Vagina (tissue), 2 donors: ENCODE data around the gene AZU1. TPM values are rescaled to one million over a fixed set of nuclear protein-coding genes. Genes with fewer than 3 reads are reported as not detected.

Experiments
- DNase-seq, 2 donors: peaks; one replicate each; pipeline ENCODE4 v3.0.0-alpha.2; 2017; ENCODE audit errors: extremely low spot score in 2 of 2
- H3K27ac ChIP-seq: fragments of 200-600 bp; sonication (generic); one replicate; pipeline ENCODE4 v1.5.1; 2019
- H3K27me3 ChIP-seq: fragments of 200-600 bp; sonication (generic); one replicate; pipeline ENCODE4 v1.5.1; 2019
- H3K36me3 ChIP-seq, 2 donors: fragments of 200-600 bp; sonication (generic); one replicate each; pipeline ENCODE4 v1.5.1; 2017 to 2019
- H3K4me1 ChIP-seq: fragments of 200-600 bp; sonication (generic); one replicate; pipeline ENCODE4 v1.5.1; 2019
- H3K4me3 ChIP-seq, 2 donors: fragments of 200-600 bp; sonication (generic); 1 replicate in 1 of 2; 2 replicates in 1 of 2; pipeline ENCODE4 v1.5.1; 2016 to 2019
- H3K9me3 ChIP-seq: fragments of 200-600 bp; sonication (generic); one replicate; pipeline ENCODE4 v1.5.1; 2019
- POLR2A ChIP-seq, 2 donors: fragments of 450-650 bp; IDR thresholded peaks; one replicate each; pipeline ENCODE4 v1.6.1; 2017; ENCODE audit warnings: antibody characterized with exemption in 2 of 2, mild to moderate bottlenecking in 2 of 2, moderate library complexity in 2 of 2
- POLR2AphosphoS5 ChIP-seq, 2 donors: sonication (generic); formaldehyde crosslinking; IDR thresholded peaks; one replicate each; pipeline ENCODE4 v1.9.0; 2017; ENCODE audit warnings: antibody characterized with exemption in 2 of 2, mild to moderate bottlenecking in 2 of 2, low read depth in 1 of 2; ENCODE audit not compliant: insufficient read depth in 1 of 2
- intact Hi-C: fragments of 100-400 bp; cut with DNase I; formaldehyde crosslinking; loops from one replicate; pipeline ENCODE4 v1.15.1; 2023
- total RNA-seq: library from RNA; depleted of rRNA; stranded (reverse); fragments of >200 nt; gene quantifications from one replicate; pipeline ENCODE4 v1.2.3, GENCODE V29; 2016
- TF ChIP-seq, protein P1 (sequence below), 3 experiments: fragments of 450-650 bp in 2 of 3; fragments of 200-600 bp in 1 of 3; sonication (generic) in 1 of 3; IDR thresholded peaks; one replicate each; pipeline ENCODE4 v1.5.1; 2017 to 2019; ENCODE audit warnings: antibody characterized with exemption in 3 of 3, mild to moderate bottlenecking in 2 of 3, moderate library complexity in 2 of 3

Gene AZU1
- total RNA-seq, 1 donor from 2014 or later: not detected

DNA sequence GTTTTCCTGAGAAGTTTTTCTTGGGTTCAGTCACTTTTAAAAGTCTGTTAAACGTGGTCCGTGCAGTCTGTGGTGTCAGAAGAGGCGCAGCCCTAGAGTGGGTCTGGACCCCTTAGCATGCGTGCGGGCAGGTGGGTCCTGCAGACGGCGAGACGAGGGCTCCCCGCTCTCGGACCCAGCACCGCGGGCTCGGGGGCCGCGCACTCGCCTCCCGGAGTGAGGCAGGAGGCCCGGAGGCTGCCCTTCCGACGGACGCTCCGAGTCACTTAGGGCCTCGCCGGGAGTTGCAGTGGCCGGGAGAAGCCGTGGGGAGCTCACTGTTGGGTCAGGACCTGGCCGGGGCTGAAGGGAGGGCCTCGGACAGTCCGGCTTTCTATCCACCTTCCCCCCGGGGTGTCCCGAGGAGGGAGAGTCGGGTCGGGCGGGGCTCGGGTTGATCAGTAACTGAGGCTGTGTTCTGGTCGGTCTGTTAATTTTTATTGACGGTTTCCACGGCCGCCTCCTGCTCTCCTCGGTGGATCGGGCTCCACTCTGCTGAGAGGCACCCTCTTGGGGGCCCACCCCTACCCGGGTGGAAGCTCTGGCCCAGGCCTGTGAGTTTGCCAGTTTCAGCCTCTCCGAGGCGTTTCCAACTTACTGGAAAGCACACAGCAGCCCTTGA lies 29.1 kb upstream of the AZU1 start:
- Histone ChIP-seq H3K4me3 (peak overlapping the region; percentile 85 to 94), H3K27me3 (no peaks in the 10 kb centered on the region), H3K4me1 (peaks cover 65% of the 10 kb centered on the region), H3K27ac (peak overlapping the region; percentile 97), H3K9me3 (no peaks in the 10 kb centered on the region), H3K36me3 (peaks cover 0 to 6% of the 10 kb centered on the region in 2 donors)
- no peak for DNase-seq
- TF ChIP-seq POLR2A (IDR thresholded peaks at IDR 0.05) (no peak), POLR2AphosphoS5 (IDR thresholded peaks at IDR 0.05; ENCODE audit: insufficient read depth in 1 of 2, low read depth in 1 of 2) (no peak)
- TF ChIP-seq, protein P1, sequence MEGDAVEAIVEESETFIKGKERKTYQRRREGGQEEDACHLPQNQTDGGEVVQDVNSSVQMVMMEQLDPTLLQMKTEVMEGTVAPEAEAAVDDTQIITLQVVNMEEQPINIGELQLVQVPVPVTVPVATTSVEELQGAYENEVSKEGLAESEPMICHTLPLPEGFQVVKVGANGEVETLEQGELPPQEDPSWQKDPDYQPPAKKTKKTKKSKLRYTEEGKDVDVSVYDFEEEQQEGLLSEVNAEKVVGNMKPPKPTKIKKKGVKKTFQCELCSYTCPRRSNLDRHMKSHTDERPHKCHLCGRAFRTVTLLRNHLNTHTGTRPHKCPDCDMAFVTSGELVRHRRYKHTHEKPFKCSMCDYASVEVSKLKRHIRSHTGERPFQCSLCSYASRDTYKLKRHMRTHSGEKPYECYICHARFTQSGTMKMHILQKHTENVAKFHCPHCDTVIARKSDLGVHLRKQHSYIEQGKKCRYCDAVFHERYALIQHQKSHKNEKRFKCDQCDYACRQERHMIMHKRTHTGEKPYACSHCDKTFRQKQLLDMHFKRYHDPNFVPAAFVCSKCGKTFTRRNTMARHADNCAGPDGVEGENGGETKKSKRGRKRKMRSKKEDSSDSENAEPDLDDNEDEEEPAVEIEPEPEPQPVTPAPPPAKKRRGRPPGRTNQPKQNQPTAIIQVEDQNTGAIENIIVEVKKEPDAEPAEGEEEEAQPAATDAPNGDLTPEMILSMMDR (IDR thresholded peaks at IDR 0.05): no peak
- intact Hi-C loops: no loop called here

DNA sequence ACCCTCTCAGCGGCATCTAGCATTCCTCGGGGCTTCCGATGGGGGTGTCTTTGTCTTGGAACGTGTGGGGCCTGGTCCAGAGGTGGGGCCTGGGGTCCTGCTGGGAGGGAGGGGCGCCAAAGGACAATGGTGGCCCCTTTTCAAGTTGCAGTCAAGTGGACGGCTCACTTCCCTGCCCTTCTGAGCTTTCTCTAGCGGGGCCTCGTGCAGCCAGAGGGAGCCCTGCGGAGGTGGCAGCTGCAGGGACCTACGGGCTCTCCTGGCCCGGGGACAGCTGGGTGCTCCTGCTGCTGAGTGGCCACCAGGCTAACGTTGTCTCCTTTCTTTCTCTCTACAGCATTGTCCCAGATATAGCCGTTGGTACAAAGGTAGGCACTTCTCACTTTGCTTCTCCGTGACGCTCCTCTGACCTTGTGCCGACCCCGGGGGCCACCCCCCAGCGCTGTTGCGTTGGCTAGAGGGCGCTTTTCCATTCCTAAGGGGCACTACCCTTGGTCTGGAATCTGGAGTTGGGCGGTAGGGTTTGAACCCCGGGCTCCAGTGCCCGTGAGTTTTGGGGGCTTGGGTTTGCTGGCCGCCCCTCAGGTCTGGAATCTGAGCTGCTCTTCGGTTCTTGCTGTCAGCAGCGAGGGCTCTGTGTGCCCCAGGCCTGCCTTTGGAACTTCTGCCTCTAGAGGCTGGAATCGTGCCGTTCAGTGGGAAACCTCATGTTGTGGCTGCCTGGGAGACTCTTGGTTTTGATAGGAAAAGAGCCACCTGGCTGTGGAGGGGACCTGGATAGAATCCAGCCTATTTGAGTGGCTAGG lies 28.4 kb upstream of the AZU1 start:
- intact Hi-C loops: no loop called here
- no peak for DNase-seq

DNA sequence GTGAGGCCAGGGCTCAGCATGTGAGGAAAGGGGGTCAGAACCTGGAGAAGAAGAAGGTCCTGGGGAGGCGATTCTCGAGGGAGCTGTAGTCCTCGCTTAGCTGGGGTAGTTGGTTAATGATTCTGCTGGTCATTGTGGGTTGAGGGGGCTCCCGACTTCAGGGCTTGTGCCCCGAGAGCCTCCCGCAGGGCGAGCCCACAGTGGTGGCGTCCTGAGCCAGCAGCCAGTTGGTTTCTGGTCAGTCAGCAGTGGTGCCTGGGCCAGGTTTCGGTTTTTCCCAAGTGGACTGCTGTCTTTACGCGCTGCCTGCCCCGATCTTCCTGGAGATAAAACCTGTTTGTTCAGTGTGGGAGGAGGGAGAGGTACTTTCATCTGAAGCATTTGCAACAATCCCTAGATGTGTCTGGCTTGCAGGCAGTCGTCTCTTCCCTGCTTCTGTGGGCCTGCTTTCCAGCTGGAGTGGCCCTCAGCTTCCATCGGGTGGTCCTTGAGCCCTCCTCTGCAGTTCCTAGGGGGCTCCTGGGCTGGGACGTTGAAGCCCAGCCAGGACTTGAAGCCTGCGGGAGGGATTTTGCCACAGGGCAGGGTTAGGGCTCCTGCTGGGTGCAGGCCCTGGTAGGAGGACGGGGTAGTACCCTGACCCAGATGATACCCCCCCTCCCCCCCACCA lies 27.1 kb upstream of the AZU1 start:
- peak overlapping the region; percentile 7 to 42 for H3K4me3 ChIP-seq

More for the DNA sequence above, 28.4 kb upstream of the AZU1 start:
- Histone ChIP-seq H3K4me1 (peaks cover 71% of the 10 kb centered on the region), H3K9me3 (no peaks in the 10 kb centered on the region), H3K36me3 (peaks cover 0 to 14% of the 10 kb centered on the region in 2 donors), H3K27ac (peak overlapping the region; percentile 97), H3K4me3 (peak overlapping the region; percentile 85 to 94), H3K27me3 (no peaks in the 10 kb centered on the region)
- TF ChIP-seq POLR2A (IDR thresholded peaks at IDR 0.05) (no peak), POLR2AphosphoS5 (IDR thresholded peaks at IDR 0.05; ENCODE audit: insufficient read depth in 1 of 2, low read depth in 1 of 2) (no peak)
- TF ChIP-seq, protein P1 (IDR thresholded peaks at IDR 0.05): no peak

DNA sequence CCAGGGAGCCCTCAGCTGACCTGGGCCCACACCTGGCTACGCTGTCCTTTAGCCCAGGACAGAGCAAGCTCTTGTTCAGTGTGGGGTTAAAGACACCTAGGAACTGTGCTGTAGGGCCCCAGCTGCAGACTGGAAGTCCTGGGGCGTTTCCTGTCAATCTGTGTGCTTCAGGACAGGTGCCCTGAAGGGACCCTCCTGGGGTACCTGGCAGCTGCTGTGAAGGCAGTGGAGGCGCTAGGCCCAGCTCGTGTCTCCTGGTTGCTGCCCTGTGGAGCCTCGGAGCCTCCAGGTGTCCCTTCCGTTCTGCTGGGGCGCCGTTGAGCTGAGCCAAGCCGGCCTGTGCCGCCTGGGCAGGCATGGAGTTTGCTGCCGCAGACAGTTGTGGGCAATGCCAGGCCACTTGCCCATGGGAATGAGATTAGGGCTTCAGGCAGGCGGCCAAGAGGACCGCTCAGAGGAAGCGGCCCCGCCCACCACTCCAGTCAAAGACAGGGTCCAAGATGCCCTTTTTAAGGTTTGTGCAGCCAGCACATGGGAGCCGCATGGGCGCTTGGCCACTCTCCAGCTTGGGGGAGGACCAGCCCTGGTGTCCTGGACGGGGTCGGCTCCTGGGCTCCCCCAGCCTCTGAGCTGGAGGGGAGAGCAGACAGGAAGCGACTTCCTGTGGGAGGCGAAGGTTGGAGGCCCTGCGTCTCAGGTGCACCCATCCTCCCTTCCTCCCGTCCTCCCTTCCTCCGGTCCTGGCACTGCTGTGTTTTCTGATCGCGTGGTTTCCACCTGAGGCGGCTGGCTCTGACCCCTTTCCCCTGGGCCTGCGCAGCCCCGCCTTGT lies 26.4 kb upstream of the AZU1 start:
- DNase-seq: no peak
- peak overlapping the region; percentile 7 to 42 for H3K4me3 ChIP-seq
- intact Hi-C loops: loop anchor here (5.0 kb wide), 1 partner anchor 46 kb away; no protein-coding TSS in a partner anchor
- no peak for TF ChIP-seq POLR2A (IDR thresholded peaks at IDR 0.05)
- TF ChIP-seq, protein P1 (IDR thresholded peaks at IDR 0.05): no peak
- TF ChIP-seq POLR2AphosphoS5 (IDR thresholded peaks at IDR 0.05; ENCODE audit: insufficient read depth in 1 of 2, low read depth in 1 of 2): no peak
- no peaks in the 10 kb centered on the region for H3K27me3 ChIP-seq
- peaks cover 0 to 33% of the 10 kb centered on the region in 2 donors for H3K36me3 ChIP-seq
- H3K4me1 ChIP-seq: peaks cover 61% of the 10 kb centered on the region
- peak overlapping the region; percentile 97 for H3K27ac ChIP-seq
- no peaks in the 10 kb centered on the region for H3K9me3 ChIP-seq

More for the DNA sequence above, 27.1 kb upstream of the AZU1 start:
- no peak for TF ChIP-seq POLR2A (IDR thresholded peaks at IDR 0.05)
- TF ChIP-seq, protein P1 (IDR thresholded peaks at IDR 0.05): no peak
- no peak for TF ChIP-seq POLR2AphosphoS5 (IDR thresholded peaks at IDR 0.05; ENCODE audit: insufficient read depth in 1 of 2, low read depth in 1 of 2)
- intact Hi-C loops: loop anchor here (5.0 kb wide), 1 partner anchor 47 kb away; no protein-coding TSS in a partner anchor
- Histone ChIP-seq H3K4me1 (peaks cover 69% of the 10 kb centered on the region), H3K27ac (peak overlapping the region; percentile 97), H3K27me3 (no peaks in the 10 kb centered on the region), H3K36me3 (peaks cover 0 to 26% of the 10 kb centered on the region in 2 donors), H3K9me3 (no peaks in the 10 kb centered on the region)
- no peak for DNase-seq
